LNCaP clone FGC (cell line): ENCODE measurements around the gene TLE6.
"Not testable (repeated sequence)": the region's sequence is repeated elsewhere in the genome, so short reads cannot be mapped to it uniquely, and the experiment has no call there.

Source experiments
- DNase-seq: peaks from one replicate; pipeline ENCODE4 v3.0.0-alpha.2; 2011; ENCODE audit warnings: low read depth
- H3K4me3 ChIP-seq: 2 replicates; pipeline ENCODE4 v1.5.1; 2011; ENCODE audit warnings: mild to moderate bottlenecking, low read depth, low read length, control low read depth
- TF ChIP-seq, protein P1 (sequence below): IDR thresholded peaks from 2 replicates; pipeline ENCODE4 v1.5.1; 2012; ENCODE audit warnings: mild to moderate bottlenecking; ENCODE audit not compliant: control insufficient read depth, insufficient read depth; ENCODE audit errors: extremely low read depth

The TLE6 gene

GRCh38 chr19:2989236-2989946, 12.0 kb downstream of the TLE6 start:
- no peak for DNase-seq
- no peak overlapping the region for H3K4me3 ChIP-seq
- TF ChIP-seq, protein P1, sequence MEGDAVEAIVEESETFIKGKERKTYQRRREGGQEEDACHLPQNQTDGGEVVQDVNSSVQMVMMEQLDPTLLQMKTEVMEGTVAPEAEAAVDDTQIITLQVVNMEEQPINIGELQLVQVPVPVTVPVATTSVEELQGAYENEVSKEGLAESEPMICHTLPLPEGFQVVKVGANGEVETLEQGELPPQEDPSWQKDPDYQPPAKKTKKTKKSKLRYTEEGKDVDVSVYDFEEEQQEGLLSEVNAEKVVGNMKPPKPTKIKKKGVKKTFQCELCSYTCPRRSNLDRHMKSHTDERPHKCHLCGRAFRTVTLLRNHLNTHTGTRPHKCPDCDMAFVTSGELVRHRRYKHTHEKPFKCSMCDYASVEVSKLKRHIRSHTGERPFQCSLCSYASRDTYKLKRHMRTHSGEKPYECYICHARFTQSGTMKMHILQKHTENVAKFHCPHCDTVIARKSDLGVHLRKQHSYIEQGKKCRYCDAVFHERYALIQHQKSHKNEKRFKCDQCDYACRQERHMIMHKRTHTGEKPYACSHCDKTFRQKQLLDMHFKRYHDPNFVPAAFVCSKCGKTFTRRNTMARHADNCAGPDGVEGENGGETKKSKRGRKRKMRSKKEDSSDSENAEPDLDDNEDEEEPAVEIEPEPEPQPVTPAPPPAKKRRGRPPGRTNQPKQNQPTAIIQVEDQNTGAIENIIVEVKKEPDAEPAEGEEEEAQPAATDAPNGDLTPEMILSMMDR = no peak

- H3K4me3 ChIP-seq, DNase-seq: not testable (repeated sequence)
Observed at GRCh38 chr19:2992333-2992732, 15.0 kb downstream of the TLE6 start.

GRCh38 chr19:2992958-2993357, 15.6 kb downstream of the TLE6 start:
- TF ChIP-seq, protein P1 = no peak
- H3K4me3 ChIP-seq = no peak overlapping the region
- DNase-seq = no peak

- no peak overlapping the region for H3K4me3 ChIP-seq
- TF ChIP-seq, protein P1 = no peak
- no peak for DNase-seq
Observed at GRCh38 chr19:2993579-2993978, 16.2 kb downstream of the TLE6 start.

- no peak overlapping the region for H3K4me3 ChIP-seq
- TF ChIP-seq, protein P1 = no peak
- no peak for DNase-seq
Observed at GRCh38 chr19:2994588-2995131, 17.3 kb downstream of the TLE6 start.

DNA sequence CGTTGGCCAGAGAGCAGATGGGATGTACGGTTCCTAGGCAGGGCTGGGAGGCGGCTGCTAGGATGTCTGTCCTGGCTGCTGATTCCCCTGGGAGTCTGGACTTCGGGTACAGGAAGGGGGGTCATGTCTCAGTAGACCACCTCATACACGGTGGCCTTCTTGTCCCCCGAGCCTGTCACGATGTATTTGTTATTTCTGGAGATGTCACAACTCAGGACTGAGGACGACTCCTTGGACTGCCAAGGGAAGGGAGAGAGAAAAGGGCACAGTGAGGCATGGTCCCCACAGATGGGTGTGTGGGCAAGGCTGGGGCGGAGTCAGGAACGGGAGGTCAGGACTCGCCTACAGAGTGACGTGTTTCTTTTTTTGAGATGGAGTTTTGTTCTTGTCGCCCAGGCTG, 20.4 kb downstream of the TLE6 start:
- no peak overlapping the region for H3K4me3 ChIP-seq
- TF ChIP-seq, protein P1 = no peak
- DNase-seq = no peak

DNA sequence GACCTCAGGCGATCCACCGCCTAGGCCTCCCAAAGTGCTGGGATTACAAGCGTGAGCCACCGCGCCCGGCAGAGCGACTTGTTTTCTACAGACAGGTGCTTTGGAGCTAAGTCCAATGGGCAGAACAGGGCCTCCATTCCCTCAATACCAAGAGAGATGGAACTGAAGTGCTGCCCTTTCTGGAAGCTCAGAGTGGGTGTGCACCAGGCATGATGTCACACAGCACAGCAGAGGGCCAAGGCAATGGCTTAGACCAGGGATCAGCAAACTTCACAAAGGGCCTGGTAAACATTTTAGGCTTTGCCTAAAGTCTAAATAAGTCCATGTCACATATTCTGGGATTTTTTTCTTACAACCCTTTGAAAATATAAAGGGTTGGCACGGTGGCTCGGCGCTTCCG, 21.3 kb downstream of the TLE6 start:
- no peak overlapping the region for H3K4me3 ChIP-seq
- DNase-seq = no peak
- TF ChIP-seq, protein P1 = no peak
